Measurements from ENCODE around the gene PGA3. TPM values are rescaled to one million over a fixed set of nuclear protein-coding genes. Genes with fewer than 3 reads are reported as not detected.
A peak's percentile ranks its signal among the peaks of the same experiment; 100 is the strongest.

The PGA3 gene
- total and polyA plus RNA-seq, 7 experiments from 2014 or later = 0.83 TPM; not detected in 6

DNA sequence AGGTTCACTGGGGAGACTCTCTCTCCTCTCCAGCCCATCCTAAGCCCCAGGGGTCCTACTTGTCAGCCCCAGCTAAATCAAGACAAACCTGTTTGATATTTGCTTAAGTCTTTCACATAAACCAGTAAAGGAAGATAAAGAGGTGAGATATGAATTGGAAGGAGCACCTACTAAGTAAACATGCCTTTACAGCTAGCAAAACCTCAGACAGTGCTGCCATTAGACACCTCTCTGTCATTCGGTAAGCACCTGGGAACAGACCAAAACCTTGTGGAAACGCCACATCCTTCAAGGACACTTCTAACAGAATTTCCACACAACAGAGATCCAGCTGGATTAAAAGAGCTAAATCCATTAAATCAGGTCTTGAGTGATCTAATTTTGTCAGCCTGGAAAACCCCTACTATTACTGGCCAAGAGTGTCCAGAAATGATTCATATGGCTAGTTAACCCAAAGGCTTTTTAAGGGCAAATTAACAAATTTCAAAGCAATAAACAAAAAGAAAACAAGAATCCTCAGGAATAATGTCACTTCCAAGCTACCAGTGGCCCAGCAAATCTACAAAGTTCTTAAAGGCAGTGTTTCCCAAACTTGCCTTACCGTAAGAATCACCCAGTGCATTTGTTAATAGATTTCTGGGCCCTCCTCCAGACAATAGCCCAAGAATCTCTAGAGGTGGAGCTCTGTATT lies 44.5 kb upstream of the PGA3 start:
- Mint-ChIP-seq H3K27me3 (no peaks in the 10 kb centered on the region), H3K27ac (peak overlapping the region in 8 of 9 donors; percentile 7 to 89 (median 72)), H3K36me3 (peaks cover 21 to 35% (median 27%) of the 10 kb centered on the region in 5 donors), H3K9me3 (peaks cover 0 to 31% (median 15%) of the 10 kb centered on the region in 11 donors), H3K4me3 (peak overlapping the region in 9 of 10 donors; percentile 10 to 55 (median 30)), H3K4me1 (peaks cover 23 to 64% (median 43%) of the 10 kb centered on the region in 7 donors)
- no peak for ATAC-seq
- no peak for DNase-seq
- Histone ChIP-seq H3K27ac (ENCODE audit: low read depth, low read length) (peak overlapping the region; percentile 35), H3K27me3 (ENCODE audit: control insufficient read depth in 2 of 2, insufficient read depth in 2 of 2, low read length in 2 of 2) (no peaks in the 10 kb centered on the region), H3K4me3 (ENCODE audit: low read length) (no peak overlapping the region), H3K4me1 (ENCODE audit: control insufficient read depth in 2 of 2, insufficient read depth in 2 of 2, low read length in 2 of 2) (peaks cover 7 to 14% of the 10 kb centered on the region in 2 donors), H3K36me3 (ENCODE audit: control insufficient read depth in 2 of 3, insufficient read depth in 3 of 3, low read length in 3 of 3) (no peaks in the 10 kb centered on the region), H3K9me3 (ENCODE audit: control insufficient read depth in 2 of 3, low read length in 3 of 3) (peaks cover 0 to 15% (median 0%) of the 10 kb centered on the region in 3 experiments)
- POLR2A ChIA-PET = interaction anchor here (0.5 to 1.3 kb wide), 11 partner anchors 11 to 1510 kb away, joined by 3 to 7 read pairs (median 4); partner anchors contain the start of gene CD6
- CTCF ChIA-PET = interaction anchor here (0.7 to 1.5 kb wide), 3 partner anchors 27 to 176 kb away, joined by 4 read pairs; no protein-coding TSS in a partner anchor
- intact Hi-C loops (cut with micrococcal nuclease) = no loop called here

DNA sequence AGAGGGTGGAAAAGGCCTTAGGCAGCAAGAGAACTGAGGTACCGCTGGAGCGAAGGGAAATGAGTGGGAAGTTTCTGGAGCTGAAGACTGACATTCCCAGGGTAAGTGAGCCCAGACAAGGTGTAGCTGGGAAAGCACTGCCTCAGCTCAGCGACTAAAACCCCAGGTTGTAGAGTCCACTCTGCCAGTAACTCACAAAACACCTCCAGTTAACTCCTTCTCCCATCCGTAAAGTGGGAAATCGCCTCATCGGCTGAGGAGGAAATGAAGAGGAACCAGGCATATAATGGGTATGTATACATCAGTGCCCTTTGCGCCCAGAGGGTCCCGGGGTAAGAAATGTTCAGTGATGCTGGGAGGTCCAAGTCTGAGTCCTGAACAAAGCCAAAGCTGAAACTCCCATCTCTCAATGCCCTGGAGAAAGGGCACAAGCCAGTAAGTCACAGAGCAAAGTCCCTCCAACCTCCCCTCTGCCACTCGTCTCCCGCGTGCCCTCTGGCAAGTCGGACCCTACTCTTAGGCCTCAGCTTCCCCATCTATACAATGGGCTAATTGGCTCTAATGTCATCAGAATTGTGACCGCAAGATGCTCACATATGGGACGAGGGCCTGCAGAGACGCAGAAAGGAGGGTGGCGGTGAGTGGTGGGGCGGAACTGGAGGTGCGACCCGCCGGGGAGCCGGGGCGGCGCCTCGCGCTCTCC lies 42.7 kb upstream of the PGA3 start:
- H3K4me1 Mint-ChIP-seq = peaks cover 35 to 65% (median 48%) of the 10 kb centered on the region in 7 donors
- CTCF ChIA-PET = no interaction called here

DNA sequence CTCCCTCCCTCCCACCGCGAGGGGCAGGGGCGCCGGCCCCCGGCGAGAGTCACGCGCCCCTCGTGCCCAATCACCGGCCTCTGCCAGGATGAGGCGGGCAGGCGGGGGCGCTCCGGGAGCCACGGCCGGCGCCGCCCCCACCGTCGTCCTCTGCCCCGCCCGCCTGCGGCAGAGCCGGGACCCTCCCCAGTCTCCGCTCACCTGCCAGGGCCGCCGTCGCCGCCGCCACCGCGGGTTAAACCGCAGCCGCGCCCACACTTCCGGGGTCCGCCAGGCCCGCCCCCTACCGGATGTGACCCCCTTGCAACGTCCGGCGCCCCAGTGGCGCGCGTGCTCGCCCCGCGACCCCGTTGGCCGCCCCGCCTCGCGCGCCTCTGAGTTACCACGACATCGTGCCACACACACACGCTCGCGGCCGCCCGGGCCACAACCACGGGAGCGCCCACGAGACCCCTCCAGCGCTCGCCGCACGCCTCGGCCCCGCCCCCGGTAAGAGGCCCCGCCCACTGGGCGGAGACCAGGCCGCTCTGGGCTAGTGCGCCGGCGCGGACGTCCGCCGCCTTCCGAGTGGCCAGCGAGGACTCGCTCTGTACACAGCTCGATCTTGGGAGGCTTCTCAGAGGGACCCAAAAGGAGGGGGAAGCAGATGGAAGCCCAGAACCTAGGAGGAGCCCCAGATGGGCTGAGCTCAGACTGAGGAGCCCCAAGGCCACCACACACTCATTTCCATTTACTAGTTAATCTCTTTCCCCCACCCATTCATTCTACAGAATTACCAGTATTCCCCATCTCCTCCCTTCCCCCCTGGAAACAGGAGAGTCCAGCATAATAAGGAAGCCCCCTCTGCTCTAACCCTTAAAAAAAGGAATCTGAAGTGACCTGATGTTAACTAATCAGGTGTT lies 41.9 kb upstream of the PGA3 start, which contains the start of gene VPS37C:
Gene VPS37C (minus strand): TSS at position 237 of the 902 bp plus-strand sequence. CDS start 22,597 bp downstream, outside the sequence.
- Mint-ChIP-seq H3K4me1 (peaks cover 31 to 62% (median 48%) of the 10 kb centered on the region in 7 donors), H3K27me3 (no peaks in the 10 kb centered on the region), H3K9me3 (peaks cover 0 to 9% (median 2%) of the 10 kb centered on the region in 11 donors), H3K36me3 (peaks cover 4 to 13% (median 5%) of the 10 kb centered on the region in 5 donors), H3K27ac (peak within 1 kb of the TSS; percentile 84 to 96 (median 94)), H3K4me3 (peak within 1 kb of the TSS; percentile 85 to 96 (median 90))
- H3K9me3 ChIP-seq (ENCODE audit: control insufficient read depth in 2 of 3, low read length in 3 of 3) = no peaks in the 10 kb centered on the region
- ATAC-seq (peak; percentile 83), DNase-seq (peak; percentile 80 to 99 (median 87))
- intact Hi-C loops (cut with micrococcal nuclease) = loop anchor here (1.0 to 5.0 kb wide), 16 partner anchors 26 to 806 kb away; partner anchors contain the start of genes CPSF7 (in 2 of the 2), DDB1 (in 2 of the 2), TKFC (in 2 of the 2) and CCDC86 (in 1 of the 2)
- CTCF ChIA-PET = interaction anchor here (0.8 to 1.0 kb wide), 2 partner anchors 9 to 23 kb away, joined by 3 to 4 read pairs; no protein-coding TSS in a partner anchor
- peaks cover 7 to 14% of the 10 kb centered on the region in 2 donors for H3K4me1 ChIP-seq (ENCODE audit: control insufficient read depth in 2 of 2, insufficient read depth in 2 of 2, low read length in 2 of 2)
- POLR2A ChIA-PET = interaction anchor here (1.1 to 2.8 kb wide), 4 partner anchors 48 to 255 kb away, joined by 3 to 9 read pairs (median 4); partner anchors contain the start of genes CD5, PRPF19 and TMEM109
- H3K27ac ChIP-seq (ENCODE audit: low read depth, low read length) = peak within 1 kb of the TSS; percentile 78
- no peaks in the 10 kb centered on the region for H3K36me3 ChIP-seq (ENCODE audit: control insufficient read depth in 2 of 3, insufficient read depth in 3 of 3, low read length in 3 of 3)
- H3K4me3 ChIP-seq (ENCODE audit: low read length) = peak within 1 kb of the TSS; percentile 74
- H3K27me3 ChIP-seq (ENCODE audit: control insufficient read depth in 2 of 2, insufficient read depth in 2 of 2, low read length in 2 of 2) = no peaks in the 10 kb centered on the region

More for the DNA sequence above, 42.7 kb upstream of the PGA3 start:
- peak overlapping the region; percentile 80 to 95 (median 90) for H3K27ac Mint-ChIP-seq
- peaks cover 4 to 17% (median 9%) of the 10 kb centered on the region in 5 donors for H3K36me3 Mint-ChIP-seq
- Histone ChIP-seq H3K27me3 (ENCODE audit: control insufficient read depth in 2 of 2, insufficient read depth in 2 of 2, low read length in 2 of 2) (no peaks in the 10 kb centered on the region), H3K27ac (ENCODE audit: low read depth, low read length) (peak overlapping the region; percentile 78), H3K4me3 (ENCODE audit: low read length) (peak overlapping the region; percentile 74), H3K9me3 (ENCODE audit: control insufficient read depth in 2 of 3, low read length in 3 of 3) (peaks cover 0 to under 1% (median 0%) of the 10 kb centered on the region in 3 experiments), H3K4me1 (ENCODE audit: control insufficient read depth in 2 of 2, insufficient read depth in 2 of 2, low read length in 2 of 2) (peaks cover 7 to 14% of the 10 kb centered on the region in 2 donors), H3K36me3 (ENCODE audit: control insufficient read depth in 2 of 3, insufficient read depth in 3 of 3, low read length in 3 of 3) (no peaks in the 10 kb centered on the region)
- peaks cover 0 to 13% (median 3%) of the 10 kb centered on the region in 11 donors for H3K9me3 Mint-ChIP-seq
- intact Hi-C loops (cut with micrococcal nuclease) = loop anchor here (1.0 to 5.0 kb wide), 16 partner anchors 27 to 807 kb away; partner anchors contain the start of genes CPSF7 (in 2 of the 2), DDB1 (in 2 of the 2), TKFC (in 2 of the 2) and CCDC86 (in 1 of the 2)
- H3K4me3 Mint-ChIP-seq = peak overlapping the region; percentile 76 to 93 (median 85)
- POLR2A ChIA-PET = interaction anchor here (0.6 to 2.8 kb wide), 8 partner anchors 11 to 1504 kb away, joined by 3 to 9 read pairs (median 3); partner anchors contain the start of genes C11orf98, CD5, CSKMT and PRPF19
- H3K27me3 Mint-ChIP-seq = no peaks in the 10 kb centered on the region
- DNase-seq (peak in 2 of 9 donors; percentile 14 to 15), ATAC-seq (no peak)

DNA sequence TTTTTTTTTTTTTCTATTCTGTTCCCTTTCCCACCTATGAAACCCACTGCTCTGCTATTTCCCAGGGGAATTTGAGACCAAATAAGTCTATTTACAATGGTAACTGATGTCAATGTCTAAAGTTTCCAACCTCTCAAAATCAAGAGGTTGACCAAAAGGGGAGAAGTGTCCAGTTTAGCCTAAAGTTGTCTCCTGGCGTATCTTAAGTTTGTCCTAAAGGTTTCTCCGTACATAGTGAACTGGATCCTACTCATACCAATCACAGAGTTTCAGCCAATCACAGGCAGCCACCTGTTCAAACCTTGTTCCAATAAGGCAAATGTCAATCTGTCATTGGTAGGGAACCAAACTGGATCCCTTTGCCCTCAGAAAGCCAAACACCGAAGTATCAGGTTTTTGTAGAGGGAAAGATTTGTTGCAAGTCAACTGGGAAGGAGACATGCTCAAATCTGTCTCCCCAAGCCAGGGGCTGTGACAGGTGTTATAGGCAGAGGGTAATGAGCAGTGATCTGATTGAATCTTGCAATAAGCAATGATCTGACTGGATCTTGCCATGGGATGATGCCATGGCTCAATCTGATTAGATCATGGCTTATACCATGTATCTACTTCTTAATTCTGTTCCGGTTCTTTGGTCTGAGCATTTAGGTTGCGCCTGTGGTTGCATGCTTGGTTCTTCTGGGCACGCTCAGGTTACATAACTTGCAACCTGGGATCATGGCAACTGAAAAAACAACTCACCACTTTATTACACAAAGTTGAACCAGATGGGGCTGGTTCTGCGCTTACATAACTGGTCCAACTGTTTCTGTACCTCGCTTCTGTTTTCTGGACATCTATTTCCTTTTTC lies 41.0 kb upstream of the PGA3 start:
- Mint-ChIP-seq H3K4me3 (peak overlapping the region; percentile 85 to 96 (median 90)), H3K4me1 (peaks cover 30 to 63% (median 44%) of the 10 kb centered on the region in 7 donors), H3K27ac (peak overlapping the region; percentile 84 to 96 (median 94)), H3K9me3 (peaks cover 0 to 4% (median 0%) of the 10 kb centered on the region in 11 donors), H3K27me3 (no peaks in the 10 kb centered on the region), H3K36me3 (peaks cover 0 to 7% (median 0%) of the 10 kb centered on the region in 5 donors)
- ChIA-PET POLR2A (interaction anchor here (2.8 kb wide), 1 partner anchor 256 kb away, joined by 9 read pairs; the partner anchor contains the start of gene PRPF19), CTCF (interaction anchor here (0.6 to 1.0 kb wide), 3 partner anchors 8 to 22 kb away, joined by 3 to 4 read pairs (median 3); no protein-coding TSS in a partner anchor)
- Histone ChIP-seq H3K27me3 (ENCODE audit: control insufficient read depth in 2 of 2, insufficient read depth in 2 of 2, low read length in 2 of 2) (no peaks in the 10 kb centered on the region), H3K27ac (ENCODE audit: low read depth, low read length) (peak overlapping the region; percentile 78), H3K36me3 (ENCODE audit: control insufficient read depth in 2 of 3, insufficient read depth in 3 of 3, low read length in 3 of 3) (no peaks in the 10 kb centered on the region), H3K9me3 (ENCODE audit: control insufficient read depth in 2 of 3, low read length in 3 of 3) (no peaks in the 10 kb centered on the region), H3K4me3 (ENCODE audit: low read length) (peak overlapping the region; percentile 74), H3K4me1 (ENCODE audit: control insufficient read depth in 2 of 2, insufficient read depth in 2 of 2, low read length in 2 of 2) (peaks cover 7 to 14% of the 10 kb centered on the region in 2 donors)
- ATAC-seq (no peak), DNase-seq (peak in 4 of 9 donors; percentile 8 to 25 (median 14))
- intact Hi-C loops (cut with micrococcal nuclease) = loop anchor here (5.0 kb wide), 3 partner anchors 175 to 805 kb away; partner anchors contain the start of genes CPSF7 (in 2 of the 2) and FTH1 (in 1 of the 2)

DNA sequence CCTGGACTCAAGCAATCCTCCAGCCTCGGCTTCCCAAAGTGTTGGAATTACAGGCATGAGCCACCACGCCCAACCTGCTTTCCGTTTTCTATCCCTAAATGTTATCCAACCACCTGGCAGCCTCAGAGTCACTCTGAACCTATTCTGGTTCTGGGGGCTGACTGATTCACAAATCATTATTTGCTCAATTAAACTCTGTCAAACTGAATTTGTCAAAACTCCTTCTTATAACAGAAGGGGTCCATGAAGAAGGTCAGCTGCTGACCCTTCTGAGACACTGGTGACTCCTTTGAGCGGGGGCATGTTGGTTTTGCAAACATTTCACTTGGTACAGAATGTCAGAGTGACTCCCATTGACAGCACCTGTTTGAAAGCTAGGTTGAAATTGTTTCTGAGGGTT lies 40.3 kb upstream of the PGA3 start:
- no peaks in the 10 kb centered on the region for H3K36me3 ChIP-seq (ENCODE audit: control insufficient read depth in 2 of 3, insufficient read depth in 3 of 3, low read length in 3 of 3)
- intact Hi-C loops (cut with micrococcal nuclease) = loop anchor here (5.0 kb wide), 3 partner anchors 176 to 804 kb away; partner anchors contain the start of genes CPSF7 (in 2 of the 2) and FTH1 (in 1 of the 2)
- peaks cover 7 to 14% of the 10 kb centered on the region in 2 donors for H3K4me1 ChIP-seq (ENCODE audit: control insufficient read depth in 2 of 2, insufficient read depth in 2 of 2, low read length in 2 of 2)
- Mint-ChIP-seq H3K27ac (peak overlapping the region in 5 of 9 donors; percentile 2 to 89 (median 50)), H3K9me3 (peaks cover 0 to 4% (median 0%) of the 10 kb centered on the region in 11 donors), H3K4me1 (peaks cover 28 to 61% (median 48%) of the 10 kb centered on the region in 7 donors), H3K4me3 (peak overlapping the region in 5 of 10 donors; percentile 18 to 93 (median 56)), H3K27me3 (no peaks in the 10 kb centered on the region), H3K36me3 (peaks cover 0 to 4% (median 0%) of the 10 kb centered on the region in 5 donors)
- POLR2A ChIA-PET = no interaction called here
- no peak overlapping the region for H3K27ac ChIP-seq (ENCODE audit: low read depth, low read length)
- no peaks in the 10 kb centered on the region for H3K9me3 ChIP-seq (ENCODE audit: control insufficient read depth in 2 of 3, low read length in 3 of 3)
- H3K4me3 ChIP-seq (ENCODE audit: low read length) = no peak overlapping the region
- H3K27me3 ChIP-seq (ENCODE audit: control insufficient read depth in 2 of 2, insufficient read depth in 2 of 2, low read length in 2 of 2) = no peaks in the 10 kb centered on the region
- DNase-seq = no peak
- ATAC-seq = no peak
- CTCF ChIA-PET = interaction anchor here (0.6 kb wide), 1 partner anchor 13 kb away, joined by 3 read pairs; no protein-coding TSS in a partner anchor
